IMR-90 (cell line): Measurements from ENCODE around the gene TTC31. TPM values are rescaled to one million over a fixed set of nuclear protein-coding genes. Genes with fewer than 3 reads are reported as not detected.

ENCODE experiments used
- ATAC-seq: fragments of 200-7000 bp; cut with Tn5 transposase; 2 replicates; pipeline ENCODE4 v1.9.1; 2020; ENCODE audit warnings: low read depth, mild to moderate bottlenecking, moderate library complexity
- BruUV-seq: library from RNA; stranded (reverse); fragments of 400-500 nt; replicated peaks from 2 replicates; lab custom pipeline; 2021; lab: Mats Ljungman, UMichigan
- CTCF ChIA-PET: fragments of 300-600 bp; formaldehyde crosslinking; extraction: SDS; loops from one replicate; lab custom pipeline; 2021; ENCODE audit warnings: antibody characterized with exemption; lab: Yijun Ruan, JAX
- POLR2A ChIA-PET: fragments of 300-600 bp; sonication (Branson Sonifier 250); formaldehyde crosslinking; loops from one replicate; lab custom pipeline; 2022; ENCODE audit warnings: antibody characterized with exemption; ENCODE audit not compliant: unreplicated experiment; lab: Charles Lee
- DNase-seq: peaks from one replicate; pipeline ENCODE4 v3.0.0; 2013
- H2AFZ ChIP-seq: replicated peaks from 2 replicates; pipeline ENCODE3; 2013; ENCODE audit warnings: low read length, mild to moderate bottlenecking; ENCODE audit not compliant: poor library complexity
- H2AK5ac ChIP-seq: 2 replicates; pipeline ENCODE4 v1.6.1; 2013; ENCODE audit warnings: low read depth, low read length, inconsistent platforms
- H2AK9ac ChIP-seq: replicated peaks from 2 replicates; pipeline ENCODE3; 2013; ENCODE audit warnings: mild to moderate bottlenecking, low read depth, low read length, moderate library complexity; ENCODE audit not compliant: poor library complexity
- H2BK120ac ChIP-seq: 2 replicates; pipeline ENCODE4 v1.6.1; 2013; ENCODE audit warnings: low read depth, low read length, inconsistent platforms
- H2BK15ac ChIP-seq: 3 replicates; pipeline ENCODE4 v1.6.1; 2013; ENCODE audit warnings: low read depth, low read length, inconsistent platforms
- H2BK20ac ChIP-seq: 2 replicates; pipeline ENCODE4 v1.6.1; 2013; ENCODE audit warnings: low read depth, mild to moderate bottlenecking, inconsistent platforms, low read length, moderate library complexity
- H2BK5ac ChIP-seq: 2 replicates; pipeline ENCODE4 v1.6.1; 2013; ENCODE audit warnings: mild to moderate bottlenecking, low read depth, low read length, inconsistent platforms; ENCODE audit not compliant: poor library complexity, severe bottlenecking
- H3K14ac ChIP-seq: replicated peaks from 2 replicates; pipeline ENCODE4 v1.6.1; 2013; ENCODE audit warnings: low read depth, low read length, inconsistent platforms
- H3K18ac ChIP-seq: 2 replicates; pipeline ENCODE4 v1.6.1; 2013; ENCODE audit warnings: low read depth, low read length, control low read depth
- H3K23ac ChIP-seq: 2 replicates; pipeline ENCODE4 v1.6.1; 2013; ENCODE audit warnings: low read depth, low read length, inconsistent platforms
- H3K27ac ChIP-seq: 2 replicates; pipeline ENCODE4 v1.5.1; 2013; ENCODE audit warnings: mild to moderate bottlenecking, control low read depth, low read length; ENCODE audit not compliant: insufficient read depth
- H3K27me3 ChIP-seq: 2 replicates; pipeline ENCODE4 v1.6.1; 2013; ENCODE audit warnings: low read length; ENCODE audit not compliant: control insufficient read depth, insufficient read depth
- H3K36me3 ChIP-seq: 2 replicates; pipeline ENCODE4 v1.6.1; 2013; ENCODE audit warnings: low read length, mixed read lengths; ENCODE audit not compliant: control insufficient read depth, insufficient read depth
- H3K4ac ChIP-seq: 2 replicates; pipeline ENCODE4 v1.6.1; 2013; ENCODE audit warnings: low read depth, low read length, inconsistent platforms
- H3K4me1 ChIP-seq: 2 replicates; pipeline ENCODE4 v1.6.1; 2013; ENCODE audit warnings: low read length, mixed read lengths; ENCODE audit not compliant: control insufficient read depth, insufficient read depth
- H3K4me2 ChIP-seq: 2 replicates; pipeline ENCODE4 v1.6.1; 2013; ENCODE audit warnings: low read depth, mild to moderate bottlenecking, control low read depth, low read length, moderate library complexity
- H3K4me3 ChIP-seq: 2 replicates; pipeline ENCODE4 v1.5.1; 2013; ENCODE audit warnings: low read depth, mild to moderate bottlenecking, control low read depth, low read length, moderate library complexity; ENCODE audit not compliant: insufficient read depth
- H3K56ac ChIP-seq: 2 replicates; pipeline ENCODE4 v1.6.1; 2013; ENCODE audit warnings: low read length, inconsistent platforms; ENCODE audit not compliant: insufficient read depth; ENCODE audit errors: extremely low read depth
- H3K79me1 ChIP-seq, 2 experiments: 2 replicates each; pipeline ENCODE4 v1.6.1; 2013; ENCODE audit warnings: low read length in 2 of 2, inconsistent platforms in 1 of 2, low read depth in 1 of 2
- H3K9ac ChIP-seq: 2 replicates; pipeline ENCODE4 v1.6.1; 2013; ENCODE audit warnings: low read depth, low read length, control low read depth
- H3K9me1 ChIP-seq: 2 replicates; pipeline ENCODE4 v1.6.1; 2013; ENCODE audit warnings: low read length, inconsistent platforms; ENCODE audit not compliant: insufficient read depth
- H3K9me3 ChIP-seq: 2 replicates; pipeline ENCODE4 v1.6.1; 2013; ENCODE audit warnings: low read length; ENCODE audit not compliant: control insufficient read depth, insufficient read depth
- H4K20me1 ChIP-seq: 2 replicates; pipeline ENCODE4 v1.6.1; 2013; ENCODE audit warnings: low read length, inconsistent platforms; ENCODE audit not compliant: insufficient read depth
- H4K5ac ChIP-seq: 2 replicates; pipeline ENCODE4 v1.6.1; 2013; ENCODE audit warnings: mild to moderate bottlenecking, low read depth, low read length, control low read depth
- H4K8ac ChIP-seq, 2 experiments: 2 replicates each; pipeline ENCODE4 v1.6.1; 2013; ENCODE audit warnings: low read depth in 2 of 2, low read length in 2 of 2, control low read depth in 1 of 2, inconsistent platforms in 1 of 2
- H4K91ac ChIP-seq: 2 replicates; pipeline ENCODE4 v1.6.1; 2013; ENCODE audit warnings: low read depth, low read length, inconsistent platforms; ENCODE audit not compliant: insufficient read depth
- BHLHE40 ChIP-seq: fragments of 150-350 bp; IDR thresholded peaks from 2 replicates; pipeline ENCODE4 v1.6.1; 2016; ENCODE audit warnings: mild to moderate bottlenecking, low read depth, low read length
- CEBPB ChIP-seq: IDR thresholded peaks from 2 replicates; pipeline ENCODE4 v1.6.1; 2012; ENCODE audit warnings: low read depth, low read length, improper control_type of control experiment
- ELK1 ChIP-seq: fragments of 150-350 bp; IDR thresholded peaks from 2 replicates; pipeline ENCODE4 v1.6.1; 2016; ENCODE audit warnings: low read depth, mild to moderate bottlenecking, low read length, moderate library complexity, borderline replicate concordance
- FOS ChIP-seq: fragments of 150-350 bp; IDR thresholded peaks from 2 replicates; pipeline ENCODE4 v1.6.1; 2016; ENCODE audit warnings: low read depth, low read length
- MAZ ChIP-seq: IDR thresholded peaks from 2 replicates; pipeline ENCODE4 v1.6.1; 2012; ENCODE audit warnings: low read depth, mild to moderate bottlenecking, low read length, improper control_type of control experiment, moderate library complexity, borderline replicate concordance
- MXI1 ChIP-seq: IDR thresholded peaks from 2 replicates; pipeline ENCODE4 v1.6.1; 2012; ENCODE audit warnings: low read depth, mild to moderate bottlenecking, low read length, moderate library complexity, borderline replicate concordance
- POLR2A ChIP-seq: IDR thresholded peaks from 2 replicates; pipeline ENCODE4 v1.6.1; 2012; ENCODE audit warnings: mild to moderate bottlenecking, low read depth, low read length
- RAD21 ChIP-seq: IDR thresholded peaks from 2 replicates; pipeline ENCODE4 v1.6.1; 2012; ENCODE audit warnings: low read length, improper control_type of control experiment
- RCOR1 ChIP-seq: IDR thresholded peaks from 2 replicates; pipeline ENCODE4 v1.6.1; 2012; ENCODE audit warnings: mild to moderate bottlenecking, low read length, improper control_type of control experiment; ENCODE audit not compliant: insufficient replicate concordance
- SMC3 ChIP-seq: fragments of 150-350 bp; IDR thresholded peaks from 2 replicates; pipeline ENCODE4 v1.6.1; 2016; ENCODE audit warnings: low read depth, mild to moderate bottlenecking, antibody characterized with exemption, low read length, moderate library complexity
- USF2 ChIP-seq: fragments of 150-350 bp; IDR thresholded peaks from 2 replicates; pipeline ENCODE4 v1.6.1; 2017; ENCODE audit warnings: mild to moderate bottlenecking, antibody characterized with exemption, low read length, low read depth
- WGBS, 2 experiments: methylation state at CpG; one replicate each; pipeline versions ENCODE4 v1.1.5 to v1.1.7; 2013; ENCODE audit warnings: missing lambda C conversion rate in 2 of 2; ENCODE audit not compliant: insufficient read length in 1 of 2; ENCODE audit errors: extremely low coverage in 2 of 2; 5-methylcytosine and 5-hydroxymethylcytosine counted together
- dilution Hi-C: fragments of 300-500 bp; cut with HindIII; formaldehyde crosslinking; loops from one replicate; pipeline ENCODE4 v1.14.3; 2018; ENCODE audit warnings: low sequenced_read_pairs; ENCODE audit not compliant: unreplicated experiment
- in situ Hi-C: fragments of 300-500 bp; cut with MboI; formaldehyde crosslinking; loops from 3 replicates; pipeline ENCODE4 v1.14.3; 2019; ENCODE audit warnings: low sequenced_read_pairs, inconsistent platforms, mixed read lengths
- intact Hi-C: fragments of 100-400 bp; cut with micrococcal nuclease; formaldehyde crosslinking; loops from 2 replicates; pipeline ENCODE4 v1.10.0; 2022
- polyA plus RNA-seq, 3 experiments: library from polyadenylated mRNA; depleted of rRNA; stranded (reverse); fragments of >200 nt; gene quantifications; 2 replicates each; pipeline ENCODE4 v1.2.3, GENCODE V29; 2012; ENCODE audit warnings: low replicate concordance in 1 of 3
- total RNA-seq: library from RNA; depleted of rRNA; stranded (reverse); fragments of >200 nt; gene quantifications from 2 replicates; pipeline ENCODE4 v1.2.3, GENCODE V29; 2012

The TTC31 gene
- total and polyA plus RNA-seq, 2 of the 4 experiments (the other 2 are of a cell fraction): 6.3 to 18.8 TPM

- Histone ChIP-seq H3K4ac (no peak overlapping the region), H3K27me3 (peaks cover 11% of the 10 kb centered on the region), H3K4me1 (peaks cover 18% of the 10 kb centered on the region), H3K14ac (no peak overlapping the region), H3K36me3 (peaks cover 16% of the 10 kb centered on the region), H3K18ac (no peak overlapping the region), H3K79me1 (peaks cover 12 to 40% of the 10 kb centered on the region in 2 experiments), H2AFZ (no peak overlapping the region), H3K9me1 (peaks cover 9% of the 10 kb centered on the region), H4K8ac (no peak overlapping the region), H3K9ac (no peak overlapping the region), H2BK15ac (no peak overlapping the region; the same call in 2 of the 3 replicates), H3K27ac (no peak overlapping the region), H3K9me3 (no peaks in the 10 kb centered on the region), H3K23ac (no peak overlapping the region), H4K20me1 (no peaks in the 10 kb centered on the region), H2BK120ac (no peak overlapping the region), H2BK5ac (no peak overlapping the region), H3K4me3 (no peak overlapping the region), H2BK20ac (no peak overlapping the region), H2AK9ac (no peak overlapping the region), H2AK5ac (peak overlapping the region; percentile 44), H4K5ac (no peak overlapping the region), H3K56ac (no peak overlapping the region), H3K4me2 (peak overlapping the region; percentile 43), H4K91ac (no peak overlapping the region)
- dilution Hi-C loops: no loop called here
- no TSS peak for BruUV-seq
- no peak for ATAC-seq
- POLR2A ChIA-PET: interaction anchor here (0.6 kb wide), 2 partner anchors 12 to 33 kb away, joined by 4 to 7 read pairs; no protein-coding TSS in a partner anchor
- WGBS, 2 experiments: 96% methylated on average over 4 of the region's 14 CpGs; no CpG with 5 or more reads in 1 of the 2 experiments
- CTCF ChIA-PET: interaction anchor here (0.7 kb wide), 1 partner anchor 15 kb away, joined by 3 read pairs; no protein-coding TSS in a partner anchor
- TF ChIP-seq USF2 (no peak), FOS (no peak), MAZ (no peak), SMC3 (no peak), POLR2A (no peak), BHLHE40 (no peak), ELK1 (no peak), RAD21 (no peak), RCOR1 (no peak), MXI1 (no peak), CEBPB (no peak)
- in situ Hi-C loops: no loop called here
- DNase-seq: no peak
- intact Hi-C loops: loop anchor here (2.0 kb wide), 1 partner anchor 49 kb away; the partner anchor contains the start of gene DOK1
Observed at GRCh38 chr2:74505448-74506246, 22.8 kb downstream of the TTC31 start.
